A549 (cell line): ENCODE data around the gene DTWD1. TPM values are rescaled to one million over a fixed set of nuclear protein-coding genes. Genes with fewer than 3 reads are reported as not detected.
"Not testable (repeated sequence)": the region's sequence is repeated elsewhere in the genome, so short reads cannot be mapped to it uniquely, and the experiment has no call there.

Source experiments
- ATAC-seq, 2 experiments: fragments of 200-7000 bp in 1 of 2; fragments of >200 bp in 1 of 2; cut with Nextera tagmentation in 1 of 2; cut with Tn5 transposase in 1 of 2; 3 replicates each; pipeline versions ENCODE4 v1.8.0 to v1.9.1; 2018 to 2020; ENCODE audit warnings: mild to moderate bottlenecking in 1 of 2, moderate library complexity in 1 of 2
- CTCF ChIA-PET: fragments of 300-600 bp; sonication (Branson Sonifier 250); formaldehyde crosslinking; extraction: SDS; loops from one replicate; lab custom pipeline; 2021; ENCODE audit warnings: antibody characterized with exemption, inconsistent platforms; lab: Yijun Ruan, JAX
- POLR2A ChIA-PET: fragments of 350-600 bp; formaldehyde crosslinking; extraction: SDS; loops from one replicate; lab custom pipeline; 2021; ENCODE audit warnings: antibody characterized with exemption, inconsistent platforms; lab: Yijun Ruan, JAX
- DNase-seq, 2 experiments: peaks; one replicate each; pipeline versions ENCODE4 v3.0.0 to v3.0.0-alpha.2; 2011 to 2016; ENCODE audit warnings: low read depth in 1 of 2, low spot score in 1 of 2
- FAIRE-seq: peaks from 2 replicates; lab custom pipeline; 2011; peaks lifted over from hg19 to GRCh38; lab: Jason Lieb, UNC
- H3K27ac ChIP-seq, 2 experiments: fragments of >200 bp; sonication (Bioruptor Twin); formaldehyde crosslinking; 3 replicates each; pipeline ENCODE4 v1.5.1; 2016 to 2017
- H3K4me1 ChIP-seq: fragments of >200 bp; sonication (Bioruptor Twin); formaldehyde crosslinking; 3 replicates; pipeline ENCODE4 v1.6.1; 2016
- H3K4me2 ChIP-seq: fragments of >200 bp; sonication (Bioruptor Twin); formaldehyde crosslinking; 3 replicates; pipeline ENCODE4 v1.6.1; 2016
- H3K4me3 ChIP-seq: fragments of >200 bp; sonication (Bioruptor Twin); formaldehyde crosslinking; 3 replicates; pipeline ENCODE4 v1.5.1; 2016
- H3K9me3 ChIP-seq: fragments of >200 bp; sonication (Bioruptor Twin); formaldehyde crosslinking; 3 replicates; pipeline ENCODE4 v1.6.1; 2016
- CEBPB ChIP-seq, 2 experiments: fragments of >200 bp in 1 of 2; sonication (Bioruptor Twin) in 1 of 2; formaldehyde crosslinking in 1 of 2; IDR thresholded peaks; 2 replicates each; pipeline ENCODE4 v1.6.1; 2012 to 2016
- CHD2 ChIP-seq: fragments of 150-350 bp; IDR thresholded peaks from 2 replicates; pipeline ENCODE4 v1.6.1; 2014; ENCODE audit warnings: low read length; ENCODE audit not compliant: partially characterized antibody
- CTCF ChIP-seq: fragments of >200 bp; sonication (Bioruptor Twin); formaldehyde crosslinking; IDR thresholded peaks from 3 replicates; pipeline ENCODE4 v1.5.1; 2016
- FOSB ChIP-seq: fragments of 250-450 bp; sonication (Bioruptor Pico); IDR thresholded peaks from 2 replicates; pipeline ENCODE4 v1.5.0; 2020; ENCODE audit warnings: mild to moderate bottlenecking, moderate library complexity
- FOSL2 ChIP-seq, 2 experiments: fragments of 450-650 bp in 1 of 2; fragments of >200 bp in 1 of 2; sonication (Bioruptor Twin) in 1 of 2; formaldehyde crosslinking; IDR thresholded peaks; 2 replicates each; pipeline versions ENCODE4 v1.5.0 to v1.6.1; 2016 to 2020; ENCODE audit warnings: mild to moderate bottlenecking in 1 of 2, moderate library complexity in 1 of 2
- HES2 ChIP-seq: fragments of >200 bp; sonication (Bioruptor Twin); formaldehyde crosslinking; IDR thresholded peaks from 2 replicates; pipeline ENCODE4 v1.6.1; 2016
- HOXB13 ChIP-seq: fragments of 250-450 bp; sonication (Bioruptor Pico); IDR thresholded peaks from 2 replicates; pipeline ENCODE4 v1.5.0; 2020; ENCODE audit warnings: low read depth, mild to moderate bottlenecking, moderate library complexity
- JUN ChIP-seq, 2 experiments: fragments of >200 bp; sonication (Bioruptor Twin); formaldehyde crosslinking; IDR thresholded peaks; 2 replicates in 1 of 2; 3 replicates in 1 of 2; pipeline ENCODE4 v1.6.1; 2016 to 2017
- MAX ChIP-seq: IDR thresholded peaks from 2 replicates; pipeline ENCODE4 v1.6.1; 2012
- NFE2L2 ChIP-seq: fragments of 150-350 bp; conservative IDR thresholded peaks from 2 replicates; pipeline ENCODE4 v1.6.1; 2014; ENCODE audit warnings: low read length
- NPAS2 ChIP-seq: fragments of 250-450 bp; sonication (Bioruptor Pico); IDR thresholded peaks from 2 replicates; pipeline ENCODE4 v1.8.0; 2022; ENCODE audit warnings: mild to moderate bottlenecking, moderate library complexity, borderline replicate concordance
- RCOR1 ChIP-seq: fragments of 150-350 bp; IDR thresholded peaks from 2 replicates; pipeline ENCODE4 v1.6.1; 2014; ENCODE audit warnings: antibody characterized with exemption, low read length, low read depth
- REST ChIP-seq: fragments of 200-600 bp; sonication (generic); IDR thresholded peaks from 2 replicates; pipeline ENCODE4 v1.6.1; 2016; ENCODE audit warnings: antibody characterized with exemption, mild to moderate bottlenecking, moderate library complexity
- USF2 ChIP-seq: fragments of 450-650 bp; IDR thresholded peaks from 2 replicates; pipeline ENCODE4 v1.6.1; 2014; ENCODE audit warnings: antibody characterized with exemption
- ZC3H11A ChIP-seq: fragments of 450-650 bp; IDR thresholded peaks from 2 replicates; pipeline ENCODE4 v1.6.1; 2014; ENCODE audit warnings: antibody characterized with exemption, mild to moderate bottlenecking
- ZSCAN20 ChIP-seq: fragments of 250-450 bp; sonication (Bioruptor Pico); IDR thresholded peaks from 2 replicates; pipeline ENCODE4 v1.8.0; 2022; ENCODE audit warnings: mild to moderate bottlenecking, moderate library complexity
- WGBS: methylation state at CpG from one replicate; pipeline ENCODE4 v1.1.6; 2017; ENCODE audit errors: missing lambda C conversion rate; 5-methylcytosine and 5-hydroxymethylcytosine counted together
- polyA plus RNA-seq, 4 experiments: library from polyadenylated mRNA; depleted of rRNA in 3 of 4; stranded (reverse); fragments of >200 nt; fragmentation: RNase III in 1 of 4; extraction: RNeasy Plus Mini Kit Qiagen cat#74134 plus additional on column Dnase treatment in 1 of 4; gene quantifications; 2 replicates in 3 of 4; 3 replicates in 1 of 4; pipeline ENCODE4 v1.2.3, GENCODE V29; 2011 to 2017

The DTWD1 gene
- polyA plus RNA-seq, 2 of the 4 experiments (the other 2 are of a cell fraction) = 17.3 to 24.3 TPM

GRCh38 chr15:49589030-49589429 is 31.8 kb upstream of the DTWD1 start:
- CTCF ChIA-PET = no interaction called here
- no peak overlapping the region for H3K27ac ChIP-seq
- H3K4me3 ChIP-seq = no peak overlapping the region
- no peak for ATAC-seq
- no peaks in the 10 kb centered on the region for H3K9me3 ChIP-seq
- no peak for DNase-seq
- H3K4me1 ChIP-seq = no peaks in the 10 kb centered on the region
- POLR2A ChIA-PET = no interaction called here
- FAIRE-seq = no peak
- no peak overlapping the region for H3K4me2 ChIP-seq
- TF ChIP-seq MAX (no peak), FOSL2 (IDR thresholded peaks at IDR 0.05) (no peak), FOSL2 (CRISPR knock-in tag; IDR thresholded peaks at IDR 0.05) (no peak), HOXB13 (CRISPR knock-in tag) (no peak), FOSB (no peak), CTCF (no peak), RCOR1 (no peak), ZC3H11A (no peak), JUN (IDR thresholded peaks at IDR 0.05) (no peak), REST (no peak), USF2 (no peak), CHD2 (no peak), HES2 (no peak), ZSCAN20 (CRISPR knock-in tag) (no peak), NPAS2 (CRISPR knock-in tag) (no peak), NFE2L2 (no peak), CEBPB (IDR thresholded peaks at IDR 0.05) (no peak)

GRCh38 chr15:49592829-49593316 is 28.0 kb upstream of the DTWD1 start:
- CTCF ChIA-PET, H3K4me3 ChIP-seq, POLR2A ChIA-PET, FAIRE-seq, H3K9me3 ChIP-seq, H3K27ac ChIP-seq, ATAC-seq, H3K4me1 ChIP-seq, H3K4me2 ChIP-seq, DNase-seq: not testable (repeated sequence)
- 39% methylated on average over 8 of the region's 12 CpGs for WGBS
